Activated T-cell treated with anti-CD3 and anti-CD28 coated beads for 24 hours (primary cell): Measurements from ENCODE around the gene DHH.
A peak's percentile ranks its signal among the peaks of the same experiment; 100 is the strongest.
"Not testable (repeated sequence)": the region's sequence is repeated elsewhere in the genome, so short reads cannot be mapped to it uniquely, and the experiment has no call there.

Source experiments
- DNase-seq: peaks from one replicate; pipeline ENCODE4 v3.0.0-alpha.2; 2020; ENCODE audit warnings: low read depth

The DHH gene

DNA sequence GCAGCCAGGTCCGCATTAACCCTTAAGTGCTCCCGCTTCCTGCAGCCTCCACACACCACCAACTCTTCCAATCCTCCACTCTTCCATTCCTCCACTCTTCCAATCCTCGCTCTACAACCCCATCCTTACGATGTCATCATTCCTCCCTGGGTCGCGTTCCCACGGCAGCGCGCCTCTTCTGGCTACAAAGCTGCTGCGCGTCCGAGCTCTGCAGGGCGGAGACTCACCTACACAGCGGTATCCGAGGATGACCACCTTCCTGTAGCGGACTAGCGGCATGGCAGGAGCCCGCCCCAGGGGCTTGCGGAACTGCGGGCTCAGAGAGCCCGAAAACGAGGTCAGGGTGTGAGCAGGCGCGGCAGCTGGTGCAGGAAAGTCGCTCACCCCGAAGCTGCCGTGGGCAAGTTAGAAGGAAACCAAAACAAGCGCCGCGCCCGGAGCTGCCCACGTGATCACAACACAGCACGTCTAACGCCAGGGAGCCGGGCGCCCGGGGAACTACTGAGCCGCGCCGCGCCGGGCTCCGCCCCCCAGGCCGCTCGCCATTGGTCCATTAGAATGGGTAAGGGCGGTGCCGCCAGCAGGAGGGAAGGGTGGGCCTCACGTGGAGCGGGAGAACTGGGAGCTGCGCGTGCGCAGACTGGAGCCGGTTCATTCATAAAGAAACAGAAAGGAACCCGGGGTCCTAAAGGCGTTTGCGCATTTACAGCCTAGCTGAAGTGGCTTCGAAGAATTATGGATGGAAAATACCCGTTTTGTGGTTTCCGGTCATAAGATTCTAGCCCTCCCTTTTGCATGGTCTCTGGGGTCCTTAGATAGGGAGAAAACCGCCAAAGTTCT is 24.9 kb downstream of the DHH start, which contains the start of gene RHEBL1:
Gene RHEBL1 (minus strand): TSS at position 473 of the 840 bp plus-strand sequence. CDS start 194 bp downstream, at position 279.
- peak; percentile 98 for DNase-seq

- no peak for DNase-seq
Measured at GRCh38 chr12:49068879-49069506, 25.6 kb downstream of the DHH start.

DNA sequence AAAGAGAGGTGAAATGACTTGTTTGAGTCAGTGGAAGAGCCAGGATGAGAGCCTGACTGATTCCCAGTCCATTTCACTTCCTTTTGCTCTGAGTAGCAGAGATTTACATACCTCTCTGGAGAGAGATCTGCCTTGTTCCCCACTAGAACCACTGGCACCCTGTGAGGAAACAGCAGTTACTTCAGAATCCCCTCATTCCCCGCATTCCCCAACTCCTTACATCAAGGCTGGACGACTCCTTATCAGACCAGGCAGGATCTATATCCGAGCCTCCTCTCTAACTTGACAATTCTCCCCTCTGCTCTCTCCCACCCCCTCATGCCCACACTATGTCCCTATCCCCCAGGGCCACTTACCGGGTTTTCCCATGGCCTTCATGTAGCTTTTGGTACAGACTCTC is 28.5 kb downstream of the DHH start:
- DNase-seq, result no peak

DNA sequence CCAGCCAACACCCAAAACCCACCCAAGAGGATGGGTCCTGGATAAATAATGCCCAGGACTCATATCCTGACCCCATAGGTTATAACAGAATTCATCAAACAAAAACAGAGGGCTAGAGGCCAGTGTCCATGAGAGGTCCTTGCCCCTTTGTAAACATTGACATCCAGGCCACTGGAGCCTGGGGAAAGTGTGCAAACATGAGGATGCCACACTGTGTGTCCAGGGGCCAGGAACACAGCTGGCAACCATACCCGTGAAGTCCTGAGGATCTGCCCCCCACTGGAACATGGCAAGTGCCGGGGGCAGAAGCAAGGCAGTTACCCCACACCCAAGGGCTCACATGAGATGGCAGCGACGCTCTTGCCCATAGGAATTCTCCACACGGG is 29.8 kb downstream of the DHH start:
- DNase-seq, result no peak

GRCh38 chr12:49061916-49062315 is 32.7 kb downstream of the DHH start:
- not testable (repeated sequence) for DNase-seq

GRCh38 chr12:49061157-49061650 is 33.4 kb downstream of the DHH start:
- no peak for DNase-seq

DNA sequence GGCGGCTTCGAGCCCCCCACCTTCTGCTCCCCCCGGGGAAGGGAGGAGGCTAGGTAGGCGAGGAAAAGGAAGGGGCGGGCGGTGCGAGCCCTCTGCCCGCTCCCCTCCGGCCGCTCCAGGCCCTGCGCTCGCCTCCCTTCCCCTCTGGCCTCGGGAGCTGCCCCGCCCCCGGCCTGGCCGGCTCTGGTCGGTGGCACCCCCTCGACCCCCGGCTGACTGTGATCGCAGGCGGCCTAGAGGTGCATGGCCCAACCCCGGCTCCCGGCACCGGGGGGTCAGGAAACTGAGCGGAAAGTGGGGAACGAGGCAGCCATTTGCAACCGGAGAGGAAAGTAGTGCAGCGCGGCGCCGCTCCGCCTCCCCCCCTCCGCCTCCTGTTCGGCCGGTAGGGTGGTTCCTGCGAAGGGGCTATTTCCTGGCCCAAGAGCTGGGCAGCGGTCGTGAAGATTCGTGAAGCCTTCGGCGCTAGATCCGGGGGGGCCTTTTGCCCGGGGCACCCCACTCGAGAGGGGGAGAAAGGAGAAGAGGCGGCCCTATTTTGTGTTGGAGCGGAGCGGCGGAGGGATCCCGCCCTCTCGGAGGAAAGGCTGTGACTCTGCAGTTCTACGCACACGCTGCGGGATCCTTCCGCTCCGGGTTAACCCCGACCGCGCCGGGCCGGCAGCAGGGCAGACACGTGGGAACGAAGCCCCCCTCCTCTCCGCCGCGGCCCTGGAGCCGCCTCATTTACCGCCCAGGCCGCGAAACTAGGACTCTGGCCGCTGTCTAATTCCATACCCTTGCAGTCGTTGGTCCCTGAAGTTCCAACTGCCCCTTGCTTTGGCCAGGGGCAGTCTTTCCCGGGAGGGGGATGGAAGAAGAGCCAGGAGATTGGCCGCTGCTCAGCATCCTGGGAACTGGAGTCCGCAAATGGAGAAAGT is 34.1 kb downstream of the DHH start, which contains the start of gene KMT2D:
Gene KMT2D (minus strand): TSS at position 558 of the 920 bp plus-strand sequence. CDS start 5,470 bp downstream, outside the sequence.
- peak; percentile 84 for DNase-seq

DNA sequence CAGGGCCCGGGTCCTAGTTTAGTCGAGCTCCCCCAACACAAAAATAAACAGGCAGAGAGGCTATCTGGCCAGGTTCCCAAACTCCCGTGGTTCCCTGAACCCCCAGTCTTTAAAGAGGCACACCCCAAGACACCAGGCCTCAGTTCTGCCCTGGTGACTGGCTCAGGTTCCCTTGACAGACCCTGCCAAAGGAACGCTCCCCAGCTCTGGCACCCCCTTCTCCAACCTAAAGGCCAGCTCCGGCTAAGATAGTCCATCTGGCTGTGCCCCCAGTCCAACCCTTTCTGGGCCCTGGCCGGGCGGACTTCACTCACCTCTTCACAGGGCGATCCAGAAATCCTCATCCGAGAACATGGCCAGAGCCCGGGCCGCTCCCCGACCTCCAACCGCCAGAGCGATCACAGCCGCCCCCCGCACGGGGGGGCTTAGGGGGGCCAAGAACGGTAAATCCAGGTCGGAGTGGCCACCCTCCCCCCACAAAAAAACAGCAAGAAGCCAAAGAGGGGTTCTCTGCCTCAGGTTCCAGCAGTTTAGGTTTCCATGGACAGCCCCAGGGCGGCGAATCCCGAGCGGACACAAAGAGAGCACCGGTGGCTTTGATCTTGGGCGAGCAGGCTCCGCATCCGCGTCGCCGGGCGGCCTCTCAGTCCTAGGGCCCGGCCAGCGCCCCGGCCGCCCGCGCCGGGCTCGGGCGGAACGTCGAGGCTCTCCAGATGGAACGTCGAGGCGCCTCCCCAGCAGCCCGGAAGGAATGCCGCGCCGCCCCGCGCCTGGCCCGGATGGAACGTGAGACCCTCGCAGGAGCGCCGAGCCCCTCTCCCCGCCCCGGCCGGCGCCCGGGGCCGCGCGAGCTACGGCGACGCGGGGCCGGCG is 35.1 kb downstream of the DHH start:
- DNase-seq, result no peak

DNA sequence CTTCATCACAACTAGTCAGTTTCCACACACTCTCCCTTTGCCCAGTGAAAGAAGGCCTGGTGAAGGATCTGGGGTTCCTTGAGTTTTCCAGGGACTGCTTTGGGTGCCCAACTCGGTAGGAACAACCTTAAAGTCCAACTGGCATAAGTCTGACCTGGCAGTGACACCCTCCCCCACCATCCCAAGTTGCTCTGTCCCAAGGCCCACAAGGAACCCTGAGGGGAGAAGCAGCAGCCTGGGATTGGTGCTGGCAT is 35.6 kb downstream of the DHH start:
- no peak for DNase-seq

- no peak for DNase-seq
Measured at GRCh38 chr12:49058366-49059044, 36.1 kb downstream of the DHH start.

DNA sequence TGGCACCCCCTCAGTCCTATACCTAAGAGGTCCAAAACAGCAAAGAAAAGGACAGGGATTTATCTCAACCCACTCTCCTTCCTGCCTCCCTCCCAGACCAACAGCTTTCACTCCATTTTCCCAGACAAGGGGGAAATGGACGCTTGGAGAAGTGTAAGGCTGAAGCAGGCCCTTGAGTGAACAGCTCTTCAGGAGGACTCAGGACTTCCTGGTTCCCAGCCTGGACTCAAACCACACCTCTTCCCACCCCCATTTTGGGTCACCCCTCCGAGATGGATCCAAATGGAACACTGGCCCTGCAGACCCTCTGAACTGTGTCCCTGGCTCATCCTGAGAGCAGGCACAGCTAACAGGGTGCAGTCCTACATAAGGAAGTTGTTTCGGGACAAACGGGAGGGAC is 36.7 kb downstream of the DHH start:
- no peak for DNase-seq

DNA sequence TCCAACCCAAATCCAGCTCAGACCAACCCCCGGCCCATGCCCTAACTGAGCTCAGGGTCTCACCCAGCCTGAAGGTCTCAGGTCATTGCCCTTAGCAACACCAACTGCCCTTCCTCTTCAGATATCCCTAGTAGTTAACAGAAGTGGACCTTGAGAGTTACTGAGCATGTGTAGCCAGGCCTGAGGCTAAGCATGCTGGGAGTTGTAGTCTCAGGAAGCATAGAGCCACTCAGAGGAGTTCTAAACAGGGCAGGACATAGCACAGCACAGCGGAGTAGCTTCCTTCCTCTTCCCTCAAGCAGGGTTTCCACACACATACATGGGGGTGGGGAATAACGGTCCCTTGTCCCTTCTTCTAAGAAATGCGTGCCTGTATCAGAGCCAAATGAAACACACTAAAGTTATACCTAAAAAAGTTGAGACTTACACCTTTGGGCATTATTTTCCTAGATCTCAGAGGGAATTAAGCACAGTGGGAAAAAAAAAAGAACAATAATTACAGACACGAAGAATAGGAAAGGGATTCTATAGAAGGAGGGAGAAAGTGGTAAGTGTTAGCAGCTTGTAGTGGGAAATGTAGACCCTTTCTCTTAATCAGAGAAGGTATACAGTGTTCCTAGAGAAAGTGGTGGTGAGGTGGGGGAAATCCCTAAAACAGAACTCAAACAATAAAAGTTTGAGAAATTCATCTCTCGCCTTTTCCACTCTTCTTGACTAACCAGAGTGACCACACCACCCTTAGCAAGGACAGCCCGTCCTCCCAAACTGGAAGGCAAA is 38.4 kb downstream of the DHH start:
- DNase-seq, result peak; percentile 45

DNA sequence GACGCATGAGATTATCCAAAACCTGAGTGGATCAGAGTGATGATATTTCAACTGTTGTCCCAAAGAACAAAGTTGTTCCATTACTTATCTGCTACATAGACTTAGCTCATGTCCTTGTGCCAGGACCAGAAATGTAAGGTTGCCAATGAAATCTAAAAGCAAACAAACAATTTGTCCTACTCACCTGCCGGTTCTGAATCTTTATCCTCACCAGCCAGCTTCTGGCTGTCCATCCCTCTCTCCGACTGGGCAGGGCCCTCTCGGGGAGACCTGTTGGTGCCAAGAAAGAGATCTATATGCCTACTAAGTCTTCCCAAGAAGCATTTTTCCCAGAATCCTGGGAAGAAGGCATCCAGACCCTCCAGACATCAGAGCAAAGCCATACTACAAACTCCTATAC is 39.5 kb downstream of the DHH start:
- no peak for DNase-seq

- DNase-seq, result no peak
Measured at GRCh38 chr12:49054524-49054923, 40.1 kb downstream of the DHH start.

GRCh38 chr12:49054096-49054495 is 40.5 kb downstream of the DHH start:
- DNase-seq, result no peak

DNA sequence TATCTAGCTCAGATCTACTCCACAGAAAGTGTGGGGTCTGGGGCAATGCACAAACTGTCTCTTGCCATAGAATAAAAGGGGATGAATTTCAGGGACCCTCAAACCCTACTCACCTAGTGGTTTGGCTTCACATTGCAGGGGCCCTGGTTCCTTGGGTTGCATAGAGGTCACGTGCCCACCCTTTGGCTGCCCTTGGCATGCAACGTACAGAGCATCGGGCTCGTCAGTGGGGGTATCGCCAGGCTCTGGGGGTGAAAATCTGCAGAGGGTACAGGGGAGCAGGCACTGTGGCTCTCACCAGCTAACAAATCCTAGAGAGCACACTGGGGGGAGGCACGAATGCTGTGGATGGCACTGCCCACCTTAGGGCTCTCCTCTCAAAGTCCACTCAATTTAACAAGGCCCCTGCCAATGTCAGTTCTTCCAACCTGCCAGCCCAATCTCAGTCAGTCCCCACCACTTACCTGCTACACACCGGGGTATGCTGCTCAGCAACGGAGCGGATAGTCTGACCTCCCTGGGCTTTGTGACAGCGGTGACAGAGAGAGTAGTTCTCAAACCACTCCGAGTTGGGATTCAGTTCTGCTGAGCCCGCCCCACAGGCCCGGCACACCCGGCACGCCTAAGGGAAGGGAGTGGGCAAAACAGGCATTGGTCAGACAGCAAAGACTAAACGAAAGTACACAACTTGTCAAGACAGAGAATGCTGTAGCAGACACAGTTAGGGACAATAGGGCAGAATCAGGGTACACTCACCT is 42.0 kb downstream of the DHH start:
- DNase-seq, result no peak

- no peak for DNase-seq
Measured at GRCh38 chr12:49051777-49052438, 42.7 kb downstream of the DHH start.

GRCh38 chr12:49051373-49051764 is 43.2 kb downstream of the DHH start:
- no peak for DNase-seq
